Midbrain (tissue), 1 donor: ENCODE measurements around the gene FARS2.

Experiments
- DNase-seq: peaks from one replicate; lab custom pipeline; 2025; lab: John Stamatoyannopoulos, UW

Gene FARS2

GRCh38 chr6:5468586-5468985 is 207.3 kb downstream of the FARS2 start:
- no peak for DNase-seq

DNA sequence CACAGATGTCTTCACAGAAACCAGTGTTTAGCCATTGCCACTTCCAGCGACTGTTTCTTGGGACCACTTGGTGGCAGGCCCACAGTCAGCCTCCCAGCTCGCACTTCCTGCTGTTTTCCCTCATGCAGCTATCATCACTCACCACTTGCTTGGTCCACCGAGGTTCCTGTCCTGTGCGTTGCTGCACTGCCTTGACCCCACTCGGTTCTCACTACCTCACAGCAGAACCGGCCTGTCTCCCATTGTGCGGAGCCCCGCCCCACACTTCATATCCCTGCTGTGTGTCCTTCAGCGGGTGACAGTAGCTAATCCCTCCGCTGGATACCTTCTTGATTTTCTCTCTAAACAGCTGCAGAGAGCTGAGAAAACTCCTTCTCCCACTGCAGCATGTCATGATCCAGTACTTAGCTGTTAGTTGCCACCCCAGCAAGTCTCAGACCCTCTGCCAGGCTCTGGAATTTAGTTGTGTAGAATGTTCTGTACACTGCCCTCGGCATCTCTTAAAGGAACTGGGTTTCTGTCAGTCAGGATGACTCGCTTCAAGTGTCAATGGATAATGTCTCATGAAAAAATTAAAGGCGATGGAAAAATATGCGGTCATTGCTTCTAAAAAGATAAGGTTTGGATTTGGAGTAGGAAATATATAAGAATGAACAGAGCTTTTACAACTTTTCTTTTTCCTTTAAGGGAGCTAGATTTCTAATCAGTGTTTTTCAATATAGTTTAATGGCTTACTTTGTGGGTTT is 208.0 kb downstream of the FARS2 start:
- DNase-seq: no peak

GRCh38 chr6:5471044-5471443 is 209.7 kb downstream of the FARS2 start:
- DNase-seq: peak; percentile 73

DNA sequence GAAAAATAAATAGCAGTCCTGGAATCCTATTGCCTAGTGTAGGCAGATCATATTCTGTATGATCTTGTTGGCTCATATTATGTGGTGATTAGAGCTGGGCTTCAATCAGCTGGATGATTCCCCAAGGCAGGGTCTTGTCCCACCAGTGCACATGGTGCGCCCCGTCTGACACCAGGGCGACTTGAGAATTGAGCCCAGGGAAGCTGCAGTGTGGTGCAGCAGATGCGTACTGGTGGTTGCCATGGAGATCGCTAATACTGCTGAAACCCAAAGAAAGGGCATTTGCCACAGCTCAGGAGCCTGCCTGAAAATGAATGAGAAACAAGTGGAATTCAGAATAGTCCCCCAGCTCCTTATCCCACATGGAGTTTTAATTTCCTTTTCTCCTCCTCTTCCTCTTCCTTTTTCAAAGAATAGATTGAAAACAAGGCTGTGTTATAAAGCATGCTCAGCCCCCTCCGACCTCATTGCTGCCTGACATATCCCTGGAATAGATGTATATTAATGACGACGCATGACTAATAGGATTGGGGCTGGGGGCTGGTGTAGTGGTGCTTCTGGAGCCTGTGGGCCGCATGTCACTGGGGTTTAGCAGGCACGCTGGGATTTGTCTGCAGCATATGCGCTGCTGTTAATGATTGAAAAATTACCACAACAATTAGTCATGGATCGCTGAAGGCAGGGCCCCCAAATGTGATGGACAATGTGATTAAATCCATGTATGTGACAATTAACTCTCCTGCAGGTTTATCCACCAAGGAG is 210.5 kb downstream of the FARS2 start:
- no peak for DNase-seq

DNA sequence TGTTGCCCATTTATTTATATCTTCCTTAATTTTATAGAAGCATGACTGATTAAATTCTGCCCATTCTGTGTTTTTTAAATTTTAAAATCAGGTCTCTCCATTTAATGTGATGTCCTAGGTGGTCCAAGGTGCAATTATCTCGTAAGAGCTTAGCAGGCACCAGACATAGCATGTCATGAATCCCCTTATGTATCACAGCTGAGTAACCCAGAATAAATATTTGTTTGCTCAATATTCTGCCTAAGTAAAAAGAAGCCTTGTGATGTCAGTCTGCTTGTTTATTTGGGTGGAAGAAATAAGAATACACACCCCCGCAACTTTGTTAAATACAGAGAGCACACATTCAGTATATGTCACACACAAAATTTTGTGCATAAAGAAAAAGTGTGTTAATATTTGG is 211.3 kb downstream of the FARS2 start:
- no peak for DNase-seq

GRCh38 chr6:5475779-5476178 is 214.5 kb downstream of the FARS2 start:
- DNase-seq: no peak

GRCh38 chr6:5478380-5478779 is 217.1 kb downstream of the FARS2 start:
- no peak for DNase-seq

GRCh38 chr6:5481033-5481432 is 219.7 kb downstream of the FARS2 start:
- DNase-seq: peak; percentile 34

GRCh38 chr6:5481750-5482149 is 220.4 kb downstream of the FARS2 start:
- no peak for DNase-seq

DNA sequence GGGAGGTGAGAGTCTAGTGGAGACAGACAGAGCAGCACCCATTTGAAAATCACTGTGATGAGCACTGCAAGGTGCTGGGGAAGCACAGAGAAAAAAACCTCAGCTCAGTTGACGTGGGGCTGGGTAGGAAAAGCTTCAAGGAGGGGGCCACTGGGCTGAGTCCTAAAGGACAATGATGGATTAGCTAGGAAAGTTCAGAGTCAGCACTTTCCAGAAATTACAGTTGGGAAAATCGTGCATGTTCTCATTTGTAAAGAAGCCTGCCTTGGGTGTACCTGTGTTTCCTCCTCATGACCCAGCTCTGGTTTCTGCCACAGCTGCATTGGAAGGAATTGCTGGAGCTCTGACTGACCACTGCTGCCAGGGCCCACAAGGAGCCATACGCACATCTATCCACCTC is 221.3 kb downstream of the FARS2 start:
- no peak for DNase-seq

DNA sequence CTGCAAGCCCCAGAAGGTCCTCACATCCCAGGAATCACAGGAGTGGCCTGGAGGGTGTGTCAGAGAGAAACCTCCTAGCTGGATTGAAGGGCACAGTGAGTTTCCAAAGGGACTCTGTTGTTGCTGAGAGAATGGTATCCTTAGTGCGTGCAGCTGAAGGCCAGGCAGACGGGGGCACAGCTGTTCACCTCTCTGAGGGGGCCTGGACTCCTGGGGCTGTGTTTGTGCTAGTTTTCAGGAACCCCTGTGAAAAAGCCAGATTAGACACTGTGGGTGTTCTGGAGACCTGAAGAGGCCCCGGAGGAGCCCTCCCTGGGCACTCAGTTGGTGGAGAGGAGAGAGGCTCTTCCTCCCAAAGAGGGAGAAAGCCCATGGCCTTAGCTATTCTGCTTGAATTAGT is 223.4 kb downstream of the FARS2 start:
- DNase-seq: no peak

GRCh38 chr6:5486214-5486613 is 224.9 kb downstream of the FARS2 start:
- no peak for DNase-seq

GRCh38 chr6:5490501-5491069 is 229.3 kb downstream of the FARS2 start:
- DNase-seq: no peak

DNA sequence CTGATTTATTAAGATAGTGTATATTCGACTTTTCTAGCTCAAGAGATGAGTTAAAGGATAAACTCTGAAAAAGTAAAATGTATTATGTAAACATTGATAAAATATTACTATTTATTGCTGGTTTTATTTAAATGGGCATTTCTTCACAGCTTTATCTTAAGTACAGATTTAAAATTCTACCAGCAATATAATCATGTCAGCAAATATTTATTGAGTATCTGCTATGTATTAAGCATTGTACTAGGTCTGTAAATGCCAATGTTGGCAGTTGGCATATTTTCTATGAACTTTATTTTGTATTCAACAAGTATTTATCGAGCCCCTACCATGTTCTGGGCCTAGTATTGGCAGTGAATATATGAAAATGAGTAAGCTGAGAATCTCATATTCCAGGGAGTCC is 231.0 kb downstream of the FARS2 start:
- no peak for DNase-seq

GRCh38 chr6:5493806-5494205 is 232.5 kb downstream of the FARS2 start:
- no peak for DNase-seq

DNA sequence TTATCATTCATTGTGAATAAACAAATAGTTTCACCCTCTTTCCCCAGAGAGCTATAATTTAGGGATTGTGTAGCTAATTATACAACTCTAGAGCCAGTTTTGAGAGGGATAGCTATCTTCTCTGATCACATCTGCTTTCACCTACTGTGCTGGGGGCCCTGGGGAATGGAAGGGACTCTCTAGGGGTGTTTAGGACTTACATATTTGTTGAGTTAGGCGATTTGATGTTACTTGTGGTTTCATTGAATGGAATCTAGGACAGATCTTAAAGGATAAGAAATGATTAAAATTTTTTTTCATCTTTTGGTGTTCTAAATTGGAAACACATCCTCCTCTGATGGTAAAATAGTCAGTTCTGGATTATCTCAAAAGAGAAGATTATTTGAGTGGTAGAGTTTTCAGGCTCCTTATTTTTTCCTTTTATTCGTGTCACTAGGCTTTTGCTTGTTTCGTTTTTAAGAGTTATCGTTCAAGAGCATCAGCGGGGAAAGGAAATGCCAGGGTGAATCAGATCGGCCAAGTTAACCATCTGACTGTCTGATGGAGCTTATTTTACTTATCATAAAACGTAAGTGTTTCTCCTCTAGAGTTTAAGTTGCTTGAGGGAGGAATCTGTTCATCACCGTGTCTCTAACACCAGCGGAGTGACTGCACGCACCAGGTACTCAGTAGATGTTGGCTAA is 236.7 kb downstream of the FARS2 start:
- DNase-seq: no peak

DNA sequence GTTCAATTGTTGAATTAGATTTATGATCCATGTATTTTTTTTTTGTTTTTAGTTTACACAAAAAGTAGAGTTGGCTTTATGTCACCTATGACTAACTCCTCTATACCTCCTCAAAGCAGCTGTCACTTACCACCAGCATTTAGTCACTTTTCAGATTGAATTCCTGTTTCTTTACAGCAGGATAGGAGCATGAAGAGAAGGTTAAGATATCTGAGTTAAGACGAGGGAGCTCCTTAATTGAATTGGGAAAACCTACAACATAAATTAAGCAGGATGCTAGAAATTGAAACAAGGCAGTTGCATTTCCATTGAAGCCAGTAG is 237.2 kb downstream of the FARS2 start:
- DNase-seq: no peak

DNA sequence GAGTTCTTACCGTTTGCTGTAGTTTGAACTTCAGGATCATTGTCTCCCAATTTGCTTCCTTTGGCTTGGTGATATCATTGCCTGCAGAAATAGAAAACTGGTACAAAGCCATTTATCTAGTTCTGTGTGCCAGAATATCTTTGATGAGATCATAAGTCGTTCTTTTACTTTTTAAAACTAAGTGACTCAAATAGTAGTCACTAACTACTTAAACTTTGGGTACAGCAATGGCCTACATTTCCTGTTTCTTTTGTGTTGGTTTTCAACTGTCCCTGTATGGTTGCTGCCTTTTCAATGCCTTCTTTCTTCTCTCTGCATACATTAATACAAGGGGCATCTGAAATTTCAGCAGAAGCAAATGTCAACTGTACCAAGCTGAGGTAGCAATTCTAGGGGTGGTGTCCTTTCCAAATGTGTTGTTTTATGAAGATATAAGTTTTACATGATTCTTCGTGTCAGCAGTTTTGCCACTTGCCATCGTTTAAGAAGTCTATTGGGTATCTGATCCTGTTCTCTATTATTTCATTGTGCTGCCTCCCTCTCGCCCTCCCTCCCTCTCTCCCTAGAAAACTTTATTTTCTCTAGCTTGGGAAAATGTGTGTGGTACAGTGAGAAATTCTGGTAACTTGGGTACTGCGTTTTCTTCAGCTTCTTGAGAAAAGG is 238.5 kb downstream of the FARS2 start:
- DNase-seq: peak; percentile 37

DNA sequence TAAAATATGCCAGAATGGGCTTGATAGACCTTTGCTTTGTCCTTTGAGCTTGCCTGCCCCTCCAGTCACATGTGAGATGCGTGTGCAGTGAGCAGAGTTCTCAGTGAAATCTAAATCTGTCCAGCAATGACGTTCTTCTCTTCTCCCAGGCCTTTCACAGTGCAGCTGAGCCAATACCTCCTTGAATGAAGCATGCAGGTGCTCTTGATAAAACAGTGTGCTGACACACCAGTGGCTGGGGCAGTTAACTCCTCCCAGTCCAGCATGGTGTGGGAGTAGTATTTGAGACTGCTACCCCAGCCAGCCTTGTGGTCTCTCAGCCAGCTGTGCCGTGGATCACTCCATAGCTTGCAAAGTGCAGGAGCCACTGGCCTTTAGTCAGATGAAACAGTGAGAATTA is 240.5 kb downstream of the FARS2 start:
- DNase-seq: no peak

- DNase-seq: no peak
These were observed 242.8 kb downstream of the FARS2 start for GRCh38 chr6:5504078-5504477.

DNA sequence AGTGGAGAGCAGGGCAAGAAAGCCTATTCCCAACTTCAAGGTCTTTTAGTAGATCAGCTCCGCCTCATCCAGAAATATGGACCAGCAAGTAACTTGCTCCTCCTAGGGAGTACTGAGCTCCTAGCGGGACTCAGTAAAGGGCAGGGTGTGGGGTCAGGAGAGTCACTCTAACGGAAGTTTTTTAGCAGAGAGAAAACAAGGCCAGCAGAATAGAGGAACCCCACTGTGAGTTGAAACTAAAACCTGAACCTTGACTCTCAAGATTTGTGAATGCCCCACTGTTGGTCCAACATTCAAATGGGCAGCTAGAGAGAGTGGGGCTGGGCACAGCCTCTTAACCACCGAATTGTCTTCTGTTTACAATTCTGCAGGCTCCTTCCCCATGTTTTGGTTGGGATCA is 244.8 kb downstream of the FARS2 start:
- no peak for DNase-seq

GRCh38 chr6:5506597-5506996 is 245.3 kb downstream of the FARS2 start:
- no peak for DNase-seq
